HG03520 (cell line): Measurements from ENCODE around the gene SYT8.
"Not testable (repeated sequence)": the region's sequence is repeated elsewhere in the genome, so short reads cannot be mapped to it uniquely, and the experiment has no call there.

Experiments
- ATAC-seq: cut with Tn5 transposase; IDR thresholded peaks from one replicate; pipeline ENCODE4 v1.9.1; 2021; ENCODE audit warnings: mild to moderate bottlenecking, moderate library complexity; ENCODE audit not compliant: unreplicated experiment

SYT8 gene

GRCh38 chr11:1834779-1835670, at the start of gene SYT8:
Gene SYT8, plus strand, starts transcription at chr11:1834990. Its CDS starts 116 bp downstream, at chr11:1835106.
- ATAC-seq: no peak

- ATAC-seq: no peak
Measured at GRCh38 chr11:1785749-1786413, 48.9 kb upstream of the SYT8 start.

GRCh38 chr11:1786466-1786865, 48.3 kb upstream of the SYT8 start:
- no peak for ATAC-seq

DNA sequence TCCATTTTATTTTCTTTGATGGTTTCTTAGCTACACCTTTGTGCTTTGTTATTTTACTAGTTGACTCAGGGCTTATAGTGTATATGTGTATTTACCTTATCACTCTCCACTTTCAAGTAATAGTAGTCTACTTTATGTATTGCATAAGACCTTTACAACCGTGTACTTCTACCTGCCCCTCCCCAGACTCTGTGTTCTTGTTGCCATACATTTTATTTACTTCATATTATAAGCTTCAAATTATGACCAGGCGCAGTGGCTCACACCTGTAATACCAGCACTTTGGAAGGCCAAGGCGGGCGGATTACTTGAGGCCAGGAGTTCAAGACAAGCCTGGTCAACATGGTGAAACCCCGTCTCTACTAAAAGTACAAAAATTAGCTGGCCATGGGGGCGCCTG, 42.9 kb upstream of the SYT8 start:
- no peak for ATAC-seq

GRCh38 chr11:1792461-1792860, 42.3 kb upstream of the SYT8 start:
- no peak for ATAC-seq

- ATAC-seq: no peak
Measured at GRCh38 chr11:1793081-1793480, 41.7 kb upstream of the SYT8 start.

- no peak for ATAC-seq
Measured at GRCh38 chr11:1796413-1797011, 38.3 kb upstream of the SYT8 start.

DNA sequence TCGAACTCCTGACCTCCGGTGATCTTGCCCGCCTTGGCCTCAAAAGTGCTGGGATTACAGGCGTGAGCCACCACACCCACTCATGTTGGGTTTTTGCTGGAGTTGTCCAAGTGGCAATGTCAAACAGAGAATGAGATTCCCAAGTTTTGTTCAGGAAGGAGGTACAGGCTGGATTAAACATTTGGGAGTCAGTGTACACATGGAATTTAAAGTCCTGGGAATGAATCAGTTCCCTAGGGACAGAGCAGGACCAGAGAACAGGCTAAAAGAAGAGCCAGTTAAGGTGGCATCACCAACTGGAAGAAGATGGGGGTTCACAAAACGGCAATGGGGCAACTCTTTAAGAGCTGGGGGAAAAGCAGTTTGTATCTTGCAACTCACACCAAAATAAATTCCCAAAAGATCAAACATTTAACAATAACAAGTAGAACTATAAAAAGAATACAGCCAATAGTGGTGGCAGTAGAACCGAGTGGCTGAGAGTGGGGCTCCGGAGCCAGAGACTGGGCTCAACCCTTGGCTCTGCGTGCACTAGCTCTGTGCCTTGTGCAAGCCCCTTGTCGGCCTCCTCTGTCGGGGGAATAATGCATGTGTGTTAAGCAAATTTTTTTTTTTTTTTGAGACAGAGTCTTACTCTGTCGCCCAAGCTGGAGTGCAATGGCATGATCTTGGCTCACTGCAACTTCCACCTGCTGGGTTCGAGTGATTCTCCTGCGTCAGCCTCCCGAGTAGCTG, 37.2 kb upstream of the SYT8 start:
- no peak for ATAC-seq

DNA sequence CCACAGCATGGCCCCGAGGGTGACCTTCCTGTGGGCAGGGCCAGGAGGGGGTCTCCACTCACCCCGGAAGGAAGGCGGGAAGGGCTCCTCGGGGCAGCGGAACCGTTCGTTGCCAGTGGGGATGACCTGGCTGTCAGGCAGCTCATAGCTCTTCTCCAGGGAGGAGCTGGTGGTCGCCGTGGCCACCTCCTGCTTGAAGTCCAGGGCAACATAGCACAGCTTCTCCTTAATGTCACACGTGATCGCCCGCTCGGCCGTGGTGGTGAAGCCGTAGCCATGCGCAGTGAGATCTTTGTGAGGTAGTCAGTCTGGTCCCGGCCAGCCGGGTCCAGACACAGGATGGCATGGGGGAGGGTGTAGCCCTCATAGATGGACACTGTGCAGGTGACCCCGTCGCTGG, 31.5 kb upstream of the SYT8 start:
- ATAC-seq: no peak

- not testable (repeated sequence) for ATAC-seq
Measured at GRCh38 chr11:1803835-1804519, 30.8 kb upstream of the SYT8 start.

DNA sequence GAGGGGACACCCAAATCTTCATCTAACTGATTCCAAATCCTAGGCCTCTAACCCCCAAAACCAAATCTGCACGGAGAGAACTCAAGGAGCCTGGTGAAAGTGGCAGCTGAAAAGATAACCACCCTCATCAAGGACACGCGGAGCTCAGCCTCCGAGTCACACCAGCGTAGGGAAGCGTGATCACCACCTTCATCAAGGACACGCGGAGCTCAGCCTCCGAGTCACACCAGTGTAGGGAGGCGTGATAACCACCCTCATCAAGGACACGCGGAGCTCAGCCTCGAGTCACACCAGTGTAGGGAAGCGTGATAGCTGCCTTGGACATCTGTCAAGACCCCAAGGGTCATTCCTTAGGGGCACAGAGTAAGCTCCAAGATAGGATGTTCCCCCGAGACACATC, 29.3 kb upstream of the SYT8 start:
- ATAC-seq: no peak

DNA sequence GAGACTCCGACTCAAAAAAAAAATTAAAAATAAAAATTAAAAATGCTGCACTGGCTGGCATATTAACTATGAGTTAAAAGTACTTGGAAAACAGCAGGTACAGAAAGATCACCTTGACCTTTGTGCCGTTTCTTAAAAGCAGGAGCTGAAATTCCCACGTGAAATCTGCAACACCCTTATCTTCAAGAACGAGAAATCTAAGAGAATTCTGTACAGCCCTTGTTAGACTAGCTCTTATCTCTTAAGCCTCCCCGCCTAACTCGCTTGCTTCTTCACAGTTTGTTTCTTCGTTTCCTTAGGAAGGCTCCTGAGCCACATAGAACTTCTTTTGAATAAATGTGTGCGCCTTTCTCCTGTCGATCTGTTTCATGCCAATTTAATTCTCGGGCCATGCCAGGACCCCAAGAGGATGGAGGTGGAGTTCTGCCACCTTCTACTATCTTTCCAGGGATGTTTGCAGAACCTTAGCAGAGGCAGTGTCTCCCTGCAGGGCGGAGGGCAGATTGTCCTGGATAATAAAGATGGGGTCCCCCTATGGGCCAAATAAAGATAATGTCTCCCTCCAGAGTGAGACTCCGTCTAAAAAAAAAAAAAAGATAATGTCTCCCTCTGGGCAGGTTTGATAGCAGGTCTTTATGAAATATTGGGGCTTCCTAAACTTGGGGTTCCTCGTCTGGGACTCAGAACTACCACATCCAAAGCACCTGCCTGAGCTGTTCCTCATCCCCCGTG, 27.4 kb upstream of the SYT8 start:
- ATAC-seq: no peak

GRCh38 chr11:1810761-1811160, 24.0 kb upstream of the SYT8 start:
- ATAC-seq: no peak

DNA sequence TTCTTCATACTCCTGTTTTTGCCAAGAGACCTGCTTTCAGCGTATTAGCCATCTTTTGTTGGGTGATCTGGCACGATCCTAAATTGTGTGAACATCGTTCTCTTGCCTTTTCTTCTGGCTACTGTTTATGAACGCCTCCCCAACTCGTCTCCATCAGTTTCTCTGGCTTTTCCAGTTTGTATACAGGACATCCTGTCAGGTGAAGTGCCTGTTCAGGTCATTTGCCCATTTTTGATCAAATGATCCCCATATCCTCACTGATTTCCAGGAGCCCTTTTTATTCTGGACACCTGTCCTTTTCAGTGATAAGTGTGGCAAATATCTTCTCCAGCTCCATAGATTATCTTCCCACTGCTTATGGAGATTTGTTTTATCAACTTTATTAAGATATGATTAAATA, 22.5 kb upstream of the SYT8 start:
- ATAC-seq: no peak

GRCh38 chr11:1812801-1813200, 22.0 kb upstream of the SYT8 start:
- ATAC-seq: no peak

DNA sequence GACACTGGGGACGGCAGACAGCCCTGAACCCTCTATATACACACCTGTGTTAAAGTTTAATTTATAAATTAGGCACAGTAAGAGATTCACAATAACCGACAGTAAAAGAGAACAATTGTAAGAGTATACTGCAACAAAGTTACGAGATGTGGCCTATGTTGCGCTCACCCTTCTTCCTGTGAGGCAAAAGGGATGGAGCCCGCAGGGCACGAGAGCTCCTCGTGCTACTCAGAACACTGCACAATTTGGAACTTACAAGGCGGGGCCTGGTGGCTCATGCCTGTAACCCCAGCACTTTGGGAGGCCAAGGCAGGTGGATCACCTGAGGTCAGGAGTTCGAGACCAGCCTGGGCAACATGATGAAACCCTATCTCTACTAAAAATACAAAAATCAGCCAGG, 21.4 kb upstream of the SYT8 start:
- ATAC-seq: not testable (repeated sequence)

GRCh38 chr11:1814691-1815090, 20.1 kb upstream of the SYT8 start:
- ATAC-seq: no peak

GRCh38 chr11:1815311-1815710, 19.5 kb upstream of the SYT8 start:
- no peak for ATAC-seq

DNA sequence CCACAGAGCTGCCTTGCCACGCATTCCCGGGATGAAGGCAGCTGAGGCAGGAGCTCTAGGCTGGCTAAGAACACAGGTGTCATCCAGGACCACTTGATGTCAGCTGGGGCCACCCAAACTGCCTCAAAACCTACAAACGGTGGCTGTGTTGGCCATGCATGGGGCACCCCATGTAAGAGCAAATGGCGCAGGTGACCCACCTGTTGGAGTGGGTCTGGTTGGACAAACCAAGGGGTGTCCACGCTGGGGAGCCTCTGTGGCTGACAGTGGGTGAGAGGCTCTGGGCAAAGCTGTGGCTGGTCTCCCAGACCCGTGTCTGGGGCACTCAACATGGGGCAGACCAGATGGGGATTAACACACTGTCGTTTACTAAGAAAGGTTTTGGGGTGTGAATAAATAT, 19.0 kb upstream of the SYT8 start:
- no peak for ATAC-seq

GRCh38 chr11:1817000-1817399, 17.8 kb upstream of the SYT8 start:
- no peak for ATAC-seq
